Stomach (tissue), 4 donors: ENCODE results near the gene NR1H4.

Experiments
- EP300 ChIP-seq: sonication (generic); formaldehyde crosslinking; IDR thresholded peaks from one replicate; pipeline ENCODE4 v1.6.1; 2017; ENCODE audit warnings: antibody characterized with exemption
- POLR2A ChIP-seq, 4 donors: fragments of 450-650 bp; IDR thresholded peaks; one replicate each; pipeline ENCODE4 v1.6.1; 2016; ENCODE audit warnings: antibody characterized with exemption in 4 of 4, control low read depth in 2 of 4, mild to moderate bottlenecking in 1 of 4, moderate library complexity in 1 of 4

DNA sequence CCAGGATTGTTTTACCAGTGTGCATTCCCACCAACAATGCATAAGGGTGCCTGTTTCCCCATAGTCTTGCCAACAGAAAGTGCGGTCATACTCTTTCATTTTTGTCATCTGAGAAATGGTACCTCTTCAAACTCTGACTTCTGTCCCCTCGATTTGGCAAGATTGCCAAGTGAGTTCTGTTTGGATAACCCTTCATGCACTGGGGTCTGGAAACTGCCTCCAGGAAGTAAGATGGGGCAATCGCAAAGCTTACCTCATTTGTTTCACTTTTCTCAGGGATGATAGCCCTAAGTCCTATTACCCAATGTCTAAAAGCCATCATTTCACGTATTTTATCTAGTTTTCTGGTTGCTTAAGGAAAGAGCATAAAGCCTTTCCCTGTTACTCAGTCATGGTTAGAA lies 28.6 kb upstream of the NR1H4 start:
- TF ChIP-seq POLR2A (IDR thresholded peaks at IDR 0.05) (no peak), EP300 (no peak)
